Measurements from ENCODE around the gene SMIM29.

SMIM29 gene

GRCh38 chr6:34239893-34240292, 8.9 kb downstream of the SMIM29 start:
- no peak for DNase-seq

GRCh38 chr6:34239500-34239825, 9.3 kb downstream of the SMIM29 start:
- DNase-seq, result no peak

GRCh38 chr6:34238585-34239499, 10.0 kb downstream of the SMIM29 start:
- DNase-seq, result peak in 2 of 3 experiments; percentile 40 to 48

- peak; percentile 30 to 76 (median 76) for DNase-seq
Measured at GRCh38 chr6:34237722-34238584, 10.9 kb downstream of the SMIM29 start.

- DNase-seq, result peak in 2 of 3 experiments; percentile 66 to 68
Measured at GRCh38 chr6:34237316-34237721, 11.5 kb downstream of the SMIM29 start.

- peak; percentile 87 to 94 (median 91) for DNase-seq
Measured at GRCh38 chr6:34236443-34237315, 12.1 kb downstream of the SMIM29 start, which contains the start of gene HMGA1. Gene HMGA1, plus strand, starts transcription at chr6:34236873. Its CDS starts 3,908 bp downstream, at chr6:34240781.

GRCh38 chr6:34236131-34236442, 12.7 kb downstream of the SMIM29 start:
- DNase-seq, result peak in 2 of 3 experiments; percentile 62 to 63

- DNase-seq, result peak in 2 of 3 experiments; percentile 62 to 68
Measured at GRCh38 chr6:34235307-34236130, 13.3 kb downstream of the SMIM29 start.

GRCh38 chr6:34234667-34235306, 14.0 kb downstream of the SMIM29 start:
- no peak for DNase-seq

- DNase-seq, result no peak
Measured at GRCh38 chr6:34233867-34234266, 14.9 kb downstream of the SMIM29 start.

GRCh38 chr6:34232901-34233300, 15.9 kb downstream of the SMIM29 start:
- no peak for DNase-seq

GRCh38 chr6:34231566-34232336, 17.1 kb downstream of the SMIM29 start:
- no peak for DNase-seq

- DNase-seq, result no peak
Measured at GRCh38 chr6:34230653-34231371, 18.0 kb downstream of the SMIM29 start.

GRCh38 chr6:34229877-34230276, 18.9 kb downstream of the SMIM29 start:
- no peak for DNase-seq

GRCh38 chr6:34227761-34228421, 20.9 kb downstream of the SMIM29 start:
- no peak for DNase-seq

- no peak for DNase-seq
Measured at GRCh38 chr6:34226731-34227586, 21.8 kb downstream of the SMIM29 start.

GRCh38 chr6:34226066-34226465, 22.7 kb downstream of the SMIM29 start:
- DNase-seq, result no peak

GRCh38 chr6:34225551-34225950, 23.3 kb downstream of the SMIM29 start:
- DNase-seq, result no peak
